Calu3 (cell line): ENCODE results near the gene NKD1. TPM values are rescaled to one million over a fixed set of nuclear protein-coding genes. Genes with fewer than 3 reads are reported as not detected.

ENCODE experiments used
- BruUV-seq: library from RNA; stranded (reverse); fragments of 400-500 nt; replicated peaks from 2 replicates; lab custom pipeline; 2021; lab: Mats Ljungman, UMichigan
- CTCF ChIA-PET: fragments of 300-600 bp; sonication (Branson Sonifier 250); formaldehyde crosslinking; loops from one replicate; lab custom pipeline; 2022; ENCODE audit warnings: antibody characterized with exemption; lab: Charles Lee
- DNase-seq: peaks from one replicate; pipeline ENCODE4 v3.0.0; 2022
- H3K27ac Mint-ChIP-seq: one replicate; pipeline ENCODE4 v1.8.0; 2022; ENCODE audit warnings: mixed read lengths; ENCODE audit not compliant: unreplicated experiment
- H3K27me3 Mint-ChIP-seq: one replicate; pipeline ENCODE4 v1.8.0; 2022; ENCODE audit warnings: mixed read lengths; ENCODE audit not compliant: unreplicated experiment
- H3K36me3 Mint-ChIP-seq: one replicate; pipeline ENCODE4 v1.8.0; 2022; ENCODE audit warnings: mild to moderate bottlenecking, moderate library complexity, mixed read lengths; ENCODE audit not compliant: insufficient read depth, unreplicated experiment
- H3K4me1 Mint-ChIP-seq: one replicate; pipeline ENCODE4 v1.8.0; 2022; ENCODE audit warnings: mild to moderate bottlenecking, low read depth, mixed read lengths; ENCODE audit not compliant: unreplicated experiment
- H3K4me3 Mint-ChIP-seq: one replicate; pipeline ENCODE4 v1.8.0; 2022; ENCODE audit warnings: mild to moderate bottlenecking, low read depth, moderate library complexity, mixed read lengths; ENCODE audit not compliant: unreplicated experiment
- H3K9me3 Mint-ChIP-seq: one replicate; pipeline ENCODE4 v1.8.0; 2022; ENCODE audit warnings: low read depth, mixed read lengths; ENCODE audit not compliant: unreplicated experiment
- CTCF ChIP-seq: fragments of 200-600 bp; IDR thresholded peaks from one replicate; pipeline ENCODE4 v1.8.0; 2022; ENCODE audit warnings: antibody characterized with exemption; ENCODE audit not compliant: unreplicated experiment
- intact Hi-C: fragments of 100-400 bp; cut with micrococcal nuclease; formaldehyde crosslinking; loops from one replicate; pipeline ENCODE4 v1.10.0; 2022; ENCODE audit not compliant: unreplicated experiment
- total RNA-seq: library from RNA; stranded (reverse); gene quantifications from 2 replicates; pipeline ENCODE4 v1.2.3, GENCODE V29; 2022

Gene NKD1
- total RNA-seq, 1 experiment from 2014 or later, result 0.31 TPM

- intact Hi-C loops, result no loop called here
- TF ChIP-seq CTCF, result no peak
- Mint-ChIP-seq H3K4me3 (no peak overlapping the region), H3K4me1 (no peaks in the 10 kb centered on the region), H3K36me3 (no peaks in the 10 kb centered on the region), H3K27ac (no peak overlapping the region), H3K9me3 (no peaks in the 10 kb centered on the region), H3K27me3 (peaks cover 66% of the 10 kb centered on the region)
- DNase-seq, result no peak
- CTCF ChIA-PET, result no interaction called here
- BruUV-seq, result no TSS peak
Measured at GRCh38 chr16:50616883-50617645, 68.9 kb downstream of the NKD1 start.

DNA sequence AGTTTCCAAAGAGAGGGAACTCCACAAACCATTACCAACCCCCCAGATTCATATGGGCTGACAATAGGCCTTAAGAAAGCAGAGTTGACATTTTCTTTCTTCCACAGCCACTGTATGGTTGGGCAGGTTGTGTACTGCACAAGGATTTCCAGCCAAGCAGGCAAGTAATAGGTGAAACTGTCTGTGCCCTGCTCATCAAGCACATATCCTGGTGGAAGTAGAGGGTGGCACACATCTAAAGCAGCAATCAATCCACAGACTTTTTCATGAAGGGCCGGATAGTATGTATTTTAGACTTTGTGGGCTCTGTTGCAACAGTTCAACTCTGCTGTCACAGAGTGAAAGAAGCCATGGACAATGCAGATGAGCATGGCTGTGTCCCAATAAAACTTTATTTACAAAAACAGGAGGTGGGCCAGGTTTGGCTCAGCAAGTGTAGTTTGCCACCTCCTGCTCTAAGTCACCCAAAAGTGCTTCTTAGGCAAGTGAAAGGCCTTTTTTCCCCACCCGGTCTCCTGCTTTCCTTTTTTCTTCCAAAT, 69.5 kb downstream of the NKD1 start:
- H3K4me1 Mint-ChIP-seq, result no peaks in the 10 kb centered on the region

DNA sequence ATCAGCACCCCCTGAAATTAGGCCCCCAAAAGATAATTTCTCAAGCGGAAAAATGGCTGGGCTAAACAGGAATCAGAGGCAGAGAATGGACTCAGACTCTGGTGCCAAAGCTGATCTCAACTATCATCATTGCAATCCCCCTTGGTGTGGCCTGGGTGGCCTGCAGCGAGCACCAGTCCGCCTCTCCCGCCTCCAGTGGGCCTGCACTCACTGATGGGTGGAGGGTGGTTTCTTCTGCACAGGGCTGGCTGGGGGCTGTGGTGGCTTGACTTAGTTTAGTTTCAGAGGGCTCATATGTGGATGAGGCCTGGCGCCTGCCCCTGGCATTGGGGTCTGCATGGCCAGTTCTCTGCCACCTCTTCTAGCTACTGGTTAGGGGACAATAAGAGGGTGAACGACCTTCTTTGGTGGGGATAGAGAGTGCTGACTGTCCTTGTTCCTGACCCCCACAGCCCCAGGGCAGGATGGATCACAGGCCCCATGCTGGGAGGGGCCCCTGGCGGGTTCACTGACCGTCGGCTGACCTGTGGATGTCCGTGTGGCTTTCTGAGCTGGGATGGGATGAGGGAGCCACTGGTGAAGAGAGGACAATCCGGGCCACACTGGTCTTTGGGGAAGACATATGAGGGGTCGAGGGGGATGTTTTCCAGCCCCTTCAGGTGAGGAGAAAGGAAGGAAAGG, 70.2 kb downstream of the NKD1 start:
- H3K36me3 Mint-ChIP-seq, result no peaks in the 10 kb centered on the region

More for the DNA sequence above, 69.5 kb downstream of the NKD1 start:
- CTCF ChIA-PET, result no interaction called here
- DNase-seq, result no peak
- Mint-ChIP-seq H3K27ac (no peak overlapping the region), H3K27me3 (peaks cover 66% of the 10 kb centered on the region), H3K36me3 (no peaks in the 10 kb centered on the region), H3K4me3 (no peak overlapping the region), H3K9me3 (no peaks in the 10 kb centered on the region)
- no peak for TF ChIP-seq CTCF
- no TSS peak for BruUV-seq
- intact Hi-C loops, result no loop called here

More for the DNA sequence above, 70.2 kb downstream of the NKD1 start:
- no peak overlapping the region for H3K27ac Mint-ChIP-seq
- no peak for TF ChIP-seq CTCF
- BruUV-seq, result no TSS peak
- CTCF ChIA-PET, result no interaction called here
- no peaks in the 10 kb centered on the region for H3K4me1 Mint-ChIP-seq
- H3K27me3 Mint-ChIP-seq, result peaks cover 66% of the 10 kb centered on the region
- no peaks in the 10 kb centered on the region for H3K9me3 Mint-ChIP-seq
- intact Hi-C loops, result no loop called here
- no peak overlapping the region for H3K4me3 Mint-ChIP-seq
- DNase-seq, result no peak
